ENCODE results near the gene GNB3. TPM values are rescaled to one million over a fixed set of nuclear protein-coding genes. Genes with fewer than 3 reads are reported as not detected.

Gene GNB3
- total RNA-seq, 1 experiment from 2014 or later, result not detected

- H3K27me3 Mint-ChIP-seq (ENCODE audit: unreplicated experiment), result peaks cover 96% of the 10 kb centered on the region
- no TSS peak for BruUV-seq (replicated peaks)
- H3K4me1 Mint-ChIP-seq (ENCODE audit: low read depth, unreplicated experiment), result peaks cover 16% of the 10 kb centered on the region
- no peaks in the 10 kb centered on the region for H3K9me3 Mint-ChIP-seq (ENCODE audit: low read depth, unreplicated experiment)
- CTCF ChIA-PET, result interaction anchor here (0.9 to 1.8 kb wide), 2 partner anchors 23 to 62 kb away, joined by 4 read pairs; partner anchors contain the start of genes CDCA3 and USP5
- DNase-seq, result peak; percentile 19
- H3K4me3 Mint-ChIP-seq (ENCODE audit: low read depth, unreplicated experiment), result peak overlapping the region; percentile 75
- no peak for TF ChIP-seq CTCF (IDR thresholded peaks at IDR 0.05; ENCODE audit: unreplicated experiment)
- H3K27ac Mint-ChIP-seq (ENCODE audit: unreplicated experiment), result no peak overlapping the region
- peaks cover 16% of the 10 kb centered on the region for H3K36me3 Mint-ChIP-seq (ENCODE audit: insufficient read depth, unreplicated experiment)
- intact Hi-C loops (cut with micrococcal nuclease; ENCODE audit: unreplicated experiment), result loop anchor here (5.0 to 10.0 kb wide), 2 partner anchors 214 to 277 kb away; no protein-coding TSS in a partner anchor
These were observed 11.8 kb upstream of the GNB3 start for GRCh38 chr12:6828781-6829535.

GRCh38 chr12:6829536-6830220 lies 11.0 kb upstream of the GNB3 start:
- H3K27me3 Mint-ChIP-seq (ENCODE audit: unreplicated experiment), result peaks cover 96% of the 10 kb centered on the region
- no peak for TF ChIP-seq CTCF (IDR thresholded peaks at IDR 0.05; ENCODE audit: unreplicated experiment)
- H3K36me3 Mint-ChIP-seq (ENCODE audit: insufficient read depth, unreplicated experiment), result peaks cover 16% of the 10 kb centered on the region
- H3K4me1 Mint-ChIP-seq (ENCODE audit: low read depth, unreplicated experiment), result peaks cover 23% of the 10 kb centered on the region
- H3K4me3 Mint-ChIP-seq (ENCODE audit: low read depth, unreplicated experiment), result peak overlapping the region; percentile 75
- CTCF ChIA-PET, result interaction anchor here (0.9 to 1.8 kb wide), 2 partner anchors 22 to 63 kb away, joined by 4 read pairs; partner anchors contain the start of genes CDCA3 and USP5
- H3K9me3 Mint-ChIP-seq (ENCODE audit: low read depth, unreplicated experiment), result no peaks in the 10 kb centered on the region
- no peak for DNase-seq
- no TSS peak for BruUV-seq (replicated peaks)
- H3K27ac Mint-ChIP-seq (ENCODE audit: unreplicated experiment), result no peak overlapping the region
- intact Hi-C loops (cut with micrococcal nuclease; ENCODE audit: unreplicated experiment), result loop anchor here (5.0 to 10.0 kb wide), 2 partner anchors 215 to 277 kb away; no protein-coding TSS in a partner anchor

- TF ChIP-seq CTCF (IDR thresholded peaks at IDR 0.05; ENCODE audit: unreplicated experiment), result no peak
- Mint-ChIP-seq H3K36me3 (ENCODE audit: insufficient read depth, unreplicated experiment) (peaks cover 16% of the 10 kb centered on the region), H3K4me1 (ENCODE audit: low read depth, unreplicated experiment) (peaks cover 26% of the 10 kb centered on the region), H3K9me3 (ENCODE audit: low read depth, unreplicated experiment) (no peaks in the 10 kb centered on the region), H3K27me3 (ENCODE audit: unreplicated experiment) (peaks cover 93% of the 10 kb centered on the region), H3K4me3 (ENCODE audit: low read depth, unreplicated experiment) (no peak overlapping the region), H3K27ac (ENCODE audit: unreplicated experiment) (no peak overlapping the region)
- intact Hi-C loops (cut with micrococcal nuclease; ENCODE audit: unreplicated experiment), result no loop called here
- CTCF ChIA-PET, result interaction anchor here (0.6 to 1.6 kb wide), 6 partner anchors 9 to 106 kb away, joined by 3 to 6 read pairs (median 4); partner anchors contain the start of genes CDCA3, GPR162 and USP5
- no TSS peak for BruUV-seq (replicated peaks)
- no peak for DNase-seq
These were observed 10.3 kb upstream of the GNB3 start for GRCh38 chr12:6830286-6830890.

GRCh38 chr12:6830999-6831398 lies 9.7 kb upstream of the GNB3 start:
- Mint-ChIP-seq H3K36me3 (ENCODE audit: insufficient read depth, unreplicated experiment) (peaks cover 16% of the 10 kb centered on the region), H3K27ac (ENCODE audit: unreplicated experiment) (no peak overlapping the region), H3K4me3 (ENCODE audit: low read depth, unreplicated experiment) (no peak overlapping the region), H3K4me1 (ENCODE audit: low read depth, unreplicated experiment) (peaks cover 29% of the 10 kb centered on the region), H3K27me3 (ENCODE audit: unreplicated experiment) (peaks cover 88% of the 10 kb centered on the region), H3K9me3 (ENCODE audit: low read depth, unreplicated experiment) (no peaks in the 10 kb centered on the region)
- TF ChIP-seq CTCF (IDR thresholded peaks at IDR 0.05; ENCODE audit: unreplicated experiment), result no peak
- intact Hi-C loops (cut with micrococcal nuclease; ENCODE audit: unreplicated experiment), result no loop called here
- no peak for DNase-seq
- CTCF ChIA-PET, result interaction anchor here (0.6 to 1.6 kb wide), 4 partner anchors 10 to 61 kb away, joined by 3 to 6 read pairs (median 4); partner anchors contain the start of genes CDCA3, GPR162 and USP5
- BruUV-seq (replicated peaks), result no TSS peak

All from Calu3 (cell line).